Neural progenitor cell (in vitro differentiated cells): Measurements from ENCODE around the gene DHRS13. TPM values are rescaled to one million over a fixed set of nuclear protein-coding genes. Genes with fewer than 3 reads are reported as not detected.

Experiments used
- DNase-seq: peaks from one replicate; pipeline ENCODE4 v3.0.0-alpha.2; 2016; ENCODE audit warnings: low spot score
- H2AFZ ChIP-seq: fragments of 200-600 bp; sonication (generic); replicated peaks from 2 replicates; pipeline ENCODE4 v1.6.1; 2016; ENCODE audit warnings: antibody characterized with exemption
- H3F3A ChIP-seq: fragments of 200-600 bp; sonication (generic); 2 replicates; pipeline ENCODE4 v1.6.1; 2016; ENCODE audit warnings: antibody characterized with exemption, low read depth
- H3K27ac ChIP-seq: fragments of 200-600 bp; sonication (generic); 2 replicates; pipeline ENCODE4 v1.5.1; 2016; ENCODE audit warnings: mild to moderate bottlenecking
- H3K27me3 ChIP-seq: fragments of 200-600 bp; sonication (generic); 2 replicates; pipeline ENCODE4 v1.6.1; 2016; ENCODE audit warnings: mild to moderate bottlenecking, moderate library complexity
- H3K36me3 ChIP-seq: fragments of 200-600 bp; sonication (generic); 2 replicates; pipeline ENCODE4 v1.5.1; 2016
- H3K4me1 ChIP-seq: fragments of 200-600 bp; sonication (generic); 2 replicates; pipeline ENCODE4 v1.6.1; 2016; ENCODE audit warnings: mixed run types
- H3K4me2 ChIP-seq: fragments of 200-600 bp; sonication (generic); 2 replicates; pipeline ENCODE4 v1.6.1; 2016
- H3K4me3 ChIP-seq: fragments of 200-600 bp; sonication (generic); 2 replicates; pipeline ENCODE4 v1.5.1; 2016
- H3K79me2 ChIP-seq: fragments of 200-600 bp; sonication (generic); 2 replicates; pipeline ENCODE4 v1.6.1; 2016; ENCODE audit warnings: low read depth
- H3K9ac ChIP-seq: fragments of 200-600 bp; sonication (generic); 2 replicates; pipeline ENCODE4 v1.6.1; 2016
- H3K9me3 ChIP-seq: fragments of 200-600 bp; sonication (generic); 2 replicates; pipeline ENCODE4 v1.5.1; 2016; ENCODE audit warnings: low read depth
- H4K20me1 ChIP-seq: fragments of 200-600 bp; sonication (generic); 2 replicates; pipeline ENCODE4 v1.6.1; 2016; ENCODE audit warnings: low read depth
- H3K27ac Mint-ChIP-seq: 3 replicates; pipeline ENCODE4 v1.8.0; 2021; ENCODE audit warnings: mixed read lengths
- H3K27me3 Mint-ChIP-seq: 2 replicates; pipeline ENCODE4 v1.8.0; 2022; ENCODE audit warnings: low read depth, mild to moderate bottlenecking, inconsistent platforms, moderate library complexity, mixed read lengths; ENCODE audit not compliant: insufficient read depth
- H3K36me3 Mint-ChIP-seq: 3 replicates; pipeline ENCODE4 v1.8.0; 2021; ENCODE audit warnings: mixed read lengths
- H3K4me1 Mint-ChIP-seq: 3 replicates; pipeline ENCODE4 v1.8.0; 2021; ENCODE audit warnings: mixed read lengths
- H3K4me3 Mint-ChIP-seq: 3 replicates; pipeline ENCODE4 v1.8.0; 2021; ENCODE audit warnings: mild to moderate bottlenecking, moderate library complexity, mixed read lengths
- H3K9me3 Mint-ChIP-seq: 3 replicates; pipeline ENCODE4 v1.8.0; 2020; ENCODE audit warnings: mixed read lengths
- EZH2 ChIP-seq: fragments of 200-600 bp; sonication (generic); IDR thresholded peaks from 2 replicates; pipeline ENCODE4 v1.6.1; 2017; ENCODE audit warnings: antibody characterized with exemption, mild to moderate bottlenecking, moderate library complexity
- EZH2phosphoT487 ChIP-seq: fragments of 200-600 bp; sonication (generic); IDR thresholded peaks from 2 replicates; pipeline ENCODE4 v1.6.1; 2017; ENCODE audit warnings: antibody characterized with exemption
- total RNA-seq: library from RNA; depleted of rRNA; stranded (reverse); fragments of >200 nt; gene quantifications from 2 replicates; pipeline ENCODE4 v1.2.3, GENCODE V29; 2015; ENCODE audit warnings: low replicate concordance
- TF ChIP-seq, protein P1 (sequence below): fragments of 200-600 bp; sonication (generic); IDR thresholded peaks from 2 replicates; pipeline ENCODE4 v1.5.1; 2017; ENCODE audit warnings: antibody characterized with exemption, mild to moderate bottlenecking

Gene DHRS13
- total RNA-seq, 1 donor from 2014 or later: 25.6 TPM

DNA sequence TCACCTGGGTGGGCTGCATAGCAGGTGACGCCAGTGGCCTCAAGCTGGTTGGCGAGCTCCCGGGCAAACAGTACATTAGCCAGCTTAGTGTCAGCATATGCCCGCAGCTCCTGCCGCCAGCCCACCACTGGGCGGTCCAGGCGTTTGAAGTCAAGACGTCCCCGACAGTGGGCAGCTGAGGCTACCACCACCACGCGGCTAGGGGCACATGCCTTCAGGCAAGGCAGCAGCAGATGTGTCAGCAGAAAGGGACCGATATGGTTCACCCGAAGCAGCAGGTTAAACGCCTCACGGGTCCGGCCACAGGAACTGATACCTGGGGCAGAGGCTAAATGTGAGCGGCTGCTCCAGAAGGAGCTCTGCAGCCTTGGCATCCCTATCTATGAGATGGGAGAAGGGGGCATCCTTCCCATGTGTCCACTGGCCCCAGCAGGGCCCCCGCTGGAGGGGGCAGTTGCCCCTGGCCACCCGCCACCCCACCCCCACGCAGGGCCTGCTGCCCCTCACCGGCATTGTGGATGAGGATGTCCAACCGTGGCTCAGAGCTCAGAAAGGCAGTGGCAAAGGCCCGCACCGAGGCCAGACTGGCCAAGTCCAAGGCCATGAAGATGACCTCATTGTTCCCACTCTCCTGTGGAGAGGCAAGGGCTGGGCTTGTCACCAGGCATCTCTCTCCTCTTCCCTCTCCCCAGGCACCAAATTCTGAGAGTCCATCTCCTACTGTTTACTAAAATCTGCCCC, 1.7 kb downstream of the DHRS13 start:
- TF ChIP-seq EZH2 (no peak), EZH2phosphoT487 (no peak)
- TF ChIP-seq, protein P1, sequence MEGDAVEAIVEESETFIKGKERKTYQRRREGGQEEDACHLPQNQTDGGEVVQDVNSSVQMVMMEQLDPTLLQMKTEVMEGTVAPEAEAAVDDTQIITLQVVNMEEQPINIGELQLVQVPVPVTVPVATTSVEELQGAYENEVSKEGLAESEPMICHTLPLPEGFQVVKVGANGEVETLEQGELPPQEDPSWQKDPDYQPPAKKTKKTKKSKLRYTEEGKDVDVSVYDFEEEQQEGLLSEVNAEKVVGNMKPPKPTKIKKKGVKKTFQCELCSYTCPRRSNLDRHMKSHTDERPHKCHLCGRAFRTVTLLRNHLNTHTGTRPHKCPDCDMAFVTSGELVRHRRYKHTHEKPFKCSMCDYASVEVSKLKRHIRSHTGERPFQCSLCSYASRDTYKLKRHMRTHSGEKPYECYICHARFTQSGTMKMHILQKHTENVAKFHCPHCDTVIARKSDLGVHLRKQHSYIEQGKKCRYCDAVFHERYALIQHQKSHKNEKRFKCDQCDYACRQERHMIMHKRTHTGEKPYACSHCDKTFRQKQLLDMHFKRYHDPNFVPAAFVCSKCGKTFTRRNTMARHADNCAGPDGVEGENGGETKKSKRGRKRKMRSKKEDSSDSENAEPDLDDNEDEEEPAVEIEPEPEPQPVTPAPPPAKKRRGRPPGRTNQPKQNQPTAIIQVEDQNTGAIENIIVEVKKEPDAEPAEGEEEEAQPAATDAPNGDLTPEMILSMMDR: no peak
- Histone ChIP-seq H3K36me3 (no peaks in the 10 kb centered on the region), H3K4me1 (peaks cover 6% of the 10 kb centered on the region), H3F3A (peaks cover 80% of the 10 kb centered on the region), H3K9me3 (no peaks in the 10 kb centered on the region), H3K9ac (no peak overlapping the region), H4K20me1 (peaks cover 13% of the 10 kb centered on the region), H2AFZ (no peak overlapping the region), H3K4me3 (peak overlapping the region; percentile 97), H3K79me2 (peaks cover 22% of the 10 kb centered on the region), H3K4me2 (peak overlapping the region; percentile 86), H3K27me3 (no peaks in the 10 kb centered on the region), H3K27ac (no peak overlapping the region)
- H3K4me3 Mint-ChIP-seq: peak overlapping the region; percentile 86
- no peak for DNase-seq
- peak overlapping the region; percentile 10 for H3K27ac Mint-ChIP-seq
- H3K4me1 Mint-ChIP-seq: peaks cover 32% of the 10 kb centered on the region
- peaks cover 21% of the 10 kb centered on the region for H3K36me3 Mint-ChIP-seq
- no peaks in the 10 kb centered on the region for H3K9me3 Mint-ChIP-seq
- H3K27me3 Mint-ChIP-seq: peaks cover 4% of the 10 kb centered on the region

GRCh38 chr17:28899212-28899815, 3.6 kb downstream of the DHRS13 start:
- no peak overlapping the region for H3K9ac ChIP-seq
- peaks cover 65% of the 10 kb centered on the region for H3F3A ChIP-seq
- peaks cover 40% of the 10 kb centered on the region for H3K79me2 ChIP-seq
- no peak overlapping the region for H2AFZ ChIP-seq
- H3K4me3 ChIP-seq: no peak overlapping the region
- peak overlapping the region; percentile 74 for H3K4me3 Mint-ChIP-seq
- H3K4me1 Mint-ChIP-seq: peaks cover 42% of the 10 kb centered on the region
- peaks cover 13% of the 10 kb centered on the region for H3K4me1 ChIP-seq
- no peaks in the 10 kb centered on the region for H3K9me3 Mint-ChIP-seq
- no peak overlapping the region for H3K4me2 ChIP-seq
- no peak for DNase-seq
- H3K27me3 Mint-ChIP-seq: peaks cover 3% of the 10 kb centered on the region
- no peaks in the 10 kb centered on the region for H3K36me3 ChIP-seq
- no peak overlapping the region for H3K27ac ChIP-seq
- H3K27me3 ChIP-seq: no peaks in the 10 kb centered on the region
- no peaks in the 10 kb centered on the region for H3K9me3 ChIP-seq
- peaks cover 18% of the 10 kb centered on the region for H3K36me3 Mint-ChIP-seq
- peaks cover 29% of the 10 kb centered on the region for H4K20me1 ChIP-seq
- H3K27ac Mint-ChIP-seq: peak overlapping the region; percentile 62
- TF ChIP-seq, protein P1: no peak
- TF ChIP-seq EZH2phosphoT487: no peak
- TF ChIP-seq EZH2: no peak

- H3K27me3 ChIP-seq: no peaks in the 10 kb centered on the region
- peaks cover 57% of the 10 kb centered on the region for H3F3A ChIP-seq
- no peak for DNase-seq
- H3K36me3 ChIP-seq: no peaks in the 10 kb centered on the region
- H3K27ac ChIP-seq: no peak overlapping the region
- Mint-ChIP-seq H3K4me1 (peaks cover 47% of the 10 kb centered on the region), H3K4me3 (peak overlapping the region; percentile 96), H3K27ac (no peak overlapping the region), H3K9me3 (peaks cover 3% of the 10 kb centered on the region), H3K36me3 (peaks cover 18% of the 10 kb centered on the region), H3K27me3 (no peaks in the 10 kb centered on the region)
- TF ChIP-seq EZH2 (no peak), EZH2phosphoT487 (no peak)
- TF ChIP-seq, protein P1: no peak
- no peak overlapping the region for H3K9ac ChIP-seq
- no peaks in the 10 kb centered on the region for H3K9me3 ChIP-seq
- H2AFZ ChIP-seq: no peak overlapping the region
- peaks cover 48% of the 10 kb centered on the region for H3K79me2 ChIP-seq
- H3K4me2 ChIP-seq: no peak overlapping the region
- H3K4me3 ChIP-seq: no peak overlapping the region
- peaks cover 35% of the 10 kb centered on the region for H4K20me1 ChIP-seq
- peaks cover 13% of the 10 kb centered on the region for H3K4me1 ChIP-seq
Measured at GRCh38 chr17:28898527-28898955, 4.3 kb downstream of the DHRS13 start.
